HG02642 (cell line): ENCODE data around the gene TNFRSF21.
"Not testable (repeated sequence)": the region's sequence is repeated elsewhere in the genome, so short reads cannot be mapped to it uniquely, and the experiment has no call there.

Experiments
- ATAC-seq: cut with Tn5 transposase; IDR thresholded peaks from one replicate; pipeline ENCODE4 v1.9.1; 2021; ENCODE audit warnings: mild to moderate bottlenecking; ENCODE audit not compliant: unreplicated experiment, poor library complexity

TNFRSF21 gene

DNA sequence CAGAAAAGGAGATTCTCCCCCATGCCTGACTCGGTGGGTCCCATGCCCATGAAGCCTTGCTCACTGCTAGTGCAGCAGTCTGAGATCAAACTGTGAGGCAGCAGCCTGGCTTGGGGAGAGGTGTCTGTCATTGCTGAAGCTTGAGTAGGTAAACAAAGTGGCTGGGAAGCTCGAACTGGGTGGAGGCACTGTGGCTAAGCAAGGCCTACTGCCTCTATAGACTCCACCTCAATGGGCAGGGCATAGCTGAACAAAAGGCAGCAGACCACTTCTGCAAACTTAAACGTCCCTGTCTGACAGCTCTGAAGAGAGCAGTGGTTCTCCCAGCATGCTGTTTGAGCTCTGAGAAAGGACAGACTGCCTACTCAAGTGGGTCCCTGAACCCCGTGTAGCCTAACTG, 18.4 kb upstream of the TNFRSF21 start:
- ATAC-seq: not testable (repeated sequence)

DNA sequence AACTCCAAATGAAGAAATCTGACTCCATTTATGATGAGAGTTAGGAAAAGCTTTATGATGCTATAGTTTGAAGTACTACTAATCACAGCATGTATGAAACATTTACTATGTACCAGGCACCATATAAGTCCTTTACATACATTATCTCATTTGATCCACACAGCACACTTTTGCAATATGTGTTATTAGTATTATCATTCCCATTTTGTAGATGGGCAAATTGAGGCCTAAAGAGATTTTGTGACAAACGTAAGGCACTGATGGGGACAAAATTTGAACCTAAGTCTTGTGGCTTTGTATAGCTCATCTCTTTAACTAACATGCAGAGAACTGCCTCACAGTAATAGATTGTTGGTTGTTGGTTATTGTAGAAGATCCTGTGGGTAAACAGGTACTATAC, 14.2 kb upstream of the TNFRSF21 start:
- ATAC-seq: no peak

DNA sequence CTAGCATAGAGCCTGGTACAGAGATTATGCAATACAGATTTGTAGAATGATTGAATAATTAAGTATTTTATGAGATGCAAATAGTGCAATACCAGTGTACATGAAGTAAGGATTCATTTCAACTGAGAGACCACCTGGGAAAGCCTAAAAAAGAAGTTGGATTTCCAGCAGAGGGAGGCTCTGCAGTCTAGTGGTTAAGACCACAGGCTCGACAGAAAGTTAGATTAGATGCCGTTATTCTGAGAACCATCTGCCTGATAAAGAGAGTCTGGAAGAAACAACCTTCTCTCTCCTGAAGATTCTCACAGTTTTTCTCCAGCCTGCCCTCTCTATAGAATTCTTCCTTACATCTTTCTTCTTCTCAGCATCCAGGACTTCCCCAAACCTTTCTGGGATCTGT, 13.6 kb upstream of the TNFRSF21 start:
- no peak for ATAC-seq

DNA sequence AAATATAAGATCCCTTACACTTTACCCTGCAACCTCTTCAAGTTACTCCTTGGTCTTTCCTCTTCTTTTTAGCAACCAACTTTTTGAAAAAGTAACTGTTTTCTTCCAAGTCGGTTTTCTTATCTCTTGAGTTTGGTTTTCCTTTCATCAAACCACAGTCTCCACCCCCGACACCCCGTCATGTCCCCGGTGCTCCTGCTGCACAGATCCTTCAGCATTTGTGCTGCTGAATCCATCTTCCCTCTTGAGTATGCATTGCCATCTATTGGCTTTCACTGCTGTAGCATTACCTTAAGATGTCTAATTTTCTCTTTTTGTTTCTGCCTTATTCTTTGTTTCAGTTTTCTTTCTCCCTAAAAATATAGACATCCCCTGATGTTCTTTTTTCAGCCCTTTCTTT, 11.9 kb upstream of the TNFRSF21 start:
- no peak for ATAC-seq

DNA sequence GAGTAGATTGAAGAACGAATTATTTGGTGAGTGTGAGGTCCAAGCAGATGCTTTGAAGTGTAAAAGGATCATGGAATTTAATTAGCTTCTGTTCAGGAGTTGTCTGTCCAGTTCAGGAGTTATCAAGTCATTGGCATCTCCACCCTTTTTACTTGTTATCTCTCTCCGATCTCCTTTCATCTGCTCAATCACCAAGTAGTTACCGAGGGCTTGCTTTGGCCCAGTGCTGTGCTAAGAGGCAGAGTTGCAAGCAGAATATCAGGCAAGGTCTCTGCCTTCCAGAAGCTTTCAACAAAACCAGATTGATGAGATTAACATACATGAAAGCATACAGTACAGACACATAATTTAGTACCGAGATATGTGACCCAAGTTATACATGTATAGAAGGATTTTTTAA, 10.2 kb upstream of the TNFRSF21 start:
- ATAC-seq: no peak

DNA sequence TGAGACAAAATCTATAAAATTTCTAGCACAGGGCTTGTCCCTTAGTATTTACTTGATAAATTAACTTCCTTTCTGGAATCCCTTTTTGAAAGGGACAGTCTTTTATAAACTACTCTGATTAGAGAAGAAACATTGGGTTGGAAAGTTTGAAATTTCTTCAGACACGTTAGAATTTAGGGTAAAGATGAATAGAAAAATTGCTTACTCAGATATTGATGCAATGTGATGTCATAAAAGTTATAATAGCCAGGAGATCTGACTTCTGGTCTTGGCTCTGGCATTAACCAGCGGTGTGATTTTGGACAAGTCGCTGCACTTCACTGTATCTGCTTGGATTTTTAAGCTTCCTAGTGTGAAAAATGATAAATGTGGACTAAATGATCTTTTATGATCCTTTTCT, 9.7 kb upstream of the TNFRSF21 start:
- ATAC-seq: no peak

DNA sequence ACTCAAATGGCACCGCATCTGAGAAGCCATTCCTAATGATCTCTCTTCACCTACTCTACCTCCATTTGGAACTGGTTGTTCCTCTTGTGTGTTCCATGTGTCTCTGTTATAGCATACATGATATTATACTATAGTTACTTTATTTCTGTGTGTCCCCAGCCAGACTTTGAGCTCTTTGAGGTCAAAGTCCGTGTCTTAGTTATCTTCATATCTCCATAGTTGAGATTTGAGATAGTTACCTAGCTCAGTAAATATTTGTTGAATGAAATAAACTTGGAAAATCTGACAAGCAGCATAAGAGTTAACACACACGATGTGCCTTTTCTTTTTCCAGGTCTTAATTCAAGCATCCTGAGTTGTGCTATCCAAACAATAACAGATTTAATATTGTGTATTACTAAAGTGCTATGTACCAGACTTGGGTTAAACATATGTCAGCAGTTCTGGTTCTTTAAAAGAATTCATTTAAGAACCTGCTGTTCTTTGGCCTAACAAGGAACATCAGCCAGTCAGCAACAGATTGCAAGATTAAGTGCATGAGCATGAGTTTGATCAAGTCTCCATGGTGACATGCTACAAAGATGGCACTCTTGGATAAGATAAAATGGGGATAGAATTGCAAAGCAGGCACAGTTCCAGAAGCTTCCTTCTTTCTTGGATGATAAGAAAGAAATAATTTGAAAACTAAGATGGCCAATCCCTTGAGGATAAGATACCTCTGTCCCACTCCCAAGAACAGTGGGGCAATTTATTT, 8.7 kb upstream of the TNFRSF21 start:
- no peak for ATAC-seq

DNA sequence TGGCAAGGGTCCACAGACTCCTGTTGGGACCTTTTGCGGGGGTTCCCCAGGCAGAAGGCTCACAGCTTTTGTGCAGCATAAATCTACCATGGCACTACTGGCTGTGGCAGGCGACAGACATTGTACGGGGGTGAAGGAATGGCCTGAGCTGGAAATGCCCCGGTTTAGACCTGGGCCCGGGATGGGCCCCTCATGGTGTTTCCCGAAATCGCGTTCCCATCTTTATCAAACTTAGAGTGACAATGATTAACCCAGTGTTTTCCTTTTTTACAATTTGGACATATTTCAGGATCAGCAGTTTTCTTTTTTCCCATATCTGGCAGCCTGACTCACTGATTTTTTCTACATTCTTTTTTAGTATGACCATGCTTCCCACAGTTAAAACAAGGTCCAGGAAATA, 5.5 kb upstream of the TNFRSF21 start:
- ATAC-seq: not testable (repeated sequence)

DNA sequence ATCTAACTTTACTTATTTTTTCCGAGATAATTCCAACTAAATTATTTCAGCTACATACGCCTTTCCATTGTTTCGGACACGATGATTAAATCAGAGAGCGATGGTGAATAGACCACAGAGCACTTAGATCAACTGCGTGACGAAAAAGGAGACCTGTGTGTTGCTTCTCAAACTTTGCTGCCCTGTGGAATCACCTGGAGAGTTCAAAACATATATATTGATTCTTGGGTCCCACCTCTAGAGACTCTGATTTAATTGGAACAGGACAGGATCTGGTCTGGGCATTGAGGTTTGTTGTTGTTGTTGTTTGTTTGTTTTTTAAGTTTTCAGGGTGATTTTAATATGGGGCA, 401 bp upstream of the TNFRSF21 start:
- ATAC-seq: peak; percentile 2

DNA sequence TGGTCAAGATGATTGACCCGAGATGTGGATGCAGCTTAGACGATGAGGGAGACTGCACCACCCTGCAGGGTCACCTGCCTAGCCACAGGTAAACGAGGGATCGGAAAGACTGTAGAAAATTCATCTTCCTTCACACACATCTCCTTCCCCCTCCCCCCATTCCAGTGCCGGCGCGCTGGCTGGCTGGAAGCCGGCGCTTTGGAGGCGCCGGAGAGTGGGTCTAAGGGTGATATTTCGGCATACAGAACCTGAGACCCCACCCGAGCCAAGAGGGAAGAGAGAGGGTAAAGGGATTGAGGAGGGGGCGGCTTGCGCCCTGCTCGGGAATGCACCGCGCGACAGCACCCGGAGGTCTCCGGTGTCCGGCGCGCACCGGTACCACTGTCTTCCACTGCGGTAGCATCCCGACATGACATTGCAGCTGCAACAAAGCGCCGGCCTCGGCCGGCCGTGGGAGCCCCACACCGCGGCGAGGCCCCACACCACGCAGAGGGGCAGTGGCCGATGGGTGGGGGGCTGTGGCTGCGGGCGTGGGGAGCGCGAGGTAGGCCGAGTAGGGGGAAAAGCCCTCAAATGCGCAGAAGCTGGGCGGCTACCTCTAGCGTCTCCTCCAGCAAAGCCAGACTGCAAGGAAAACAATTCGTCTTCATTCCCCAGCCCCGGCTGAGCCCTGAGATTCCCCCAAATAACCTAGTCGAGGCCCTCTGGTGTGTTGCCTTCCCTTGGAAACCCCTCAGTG, 984 bp downstream of the TNFRSF21 start:
- peak; percentile 12 for ATAC-seq

DNA sequence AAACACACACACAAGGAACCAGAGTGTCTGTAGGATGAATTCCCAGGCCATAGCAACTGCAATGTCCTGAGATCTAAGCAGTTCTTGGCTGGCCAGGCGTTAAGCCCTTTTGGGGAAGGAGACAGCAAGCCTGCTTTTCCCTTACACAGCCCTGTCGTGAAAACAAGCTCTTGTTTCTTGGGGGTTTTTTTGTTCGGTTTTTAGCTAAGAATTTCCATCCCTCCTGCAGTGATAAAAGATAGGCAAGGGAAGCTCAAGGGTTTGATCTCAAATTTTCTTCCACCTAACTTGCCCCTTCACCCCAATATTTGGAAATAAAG, 1.5 kb downstream of the TNFRSF21 start:
- no peak for ATAC-seq

DNA sequence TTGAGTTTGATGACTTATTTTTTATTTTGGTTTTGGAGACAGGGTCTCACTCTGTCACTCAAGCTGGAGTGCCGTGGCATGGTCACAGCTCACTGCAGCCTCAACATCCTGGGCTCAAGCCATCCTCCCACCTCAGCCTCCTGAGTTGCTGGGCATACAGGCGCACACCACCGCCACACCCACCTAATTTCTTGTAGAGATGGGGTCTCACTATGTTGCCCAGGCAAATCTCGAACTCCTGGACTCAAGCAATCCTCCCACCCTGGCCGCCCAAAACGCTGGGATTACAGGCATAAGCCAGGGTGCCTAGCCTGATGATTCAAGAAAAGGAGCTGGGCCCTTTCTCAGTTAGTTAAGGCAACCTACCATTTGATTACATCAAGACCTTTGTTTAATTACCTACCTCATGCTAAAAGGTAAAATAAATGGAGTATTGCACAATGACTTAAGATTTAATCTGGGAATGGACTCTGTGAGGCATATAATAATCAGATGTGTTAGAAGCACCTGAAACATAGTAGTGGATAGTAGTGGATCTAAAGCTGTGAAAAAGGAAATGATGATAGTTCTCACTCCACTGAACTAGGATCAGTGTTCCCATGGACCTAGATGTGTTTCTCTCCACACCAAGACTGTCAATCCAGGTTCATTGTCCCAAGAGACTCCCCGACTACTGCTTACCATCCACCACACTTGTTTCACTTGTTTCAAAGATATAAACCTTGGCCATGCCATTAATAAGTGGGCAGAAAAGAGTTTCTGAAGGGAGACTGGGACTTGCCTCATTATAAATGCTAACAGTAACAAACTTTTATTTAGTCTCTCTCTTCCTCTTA, 2.1 kb downstream of the TNFRSF21 start:
- no peak for ATAC-seq

DNA sequence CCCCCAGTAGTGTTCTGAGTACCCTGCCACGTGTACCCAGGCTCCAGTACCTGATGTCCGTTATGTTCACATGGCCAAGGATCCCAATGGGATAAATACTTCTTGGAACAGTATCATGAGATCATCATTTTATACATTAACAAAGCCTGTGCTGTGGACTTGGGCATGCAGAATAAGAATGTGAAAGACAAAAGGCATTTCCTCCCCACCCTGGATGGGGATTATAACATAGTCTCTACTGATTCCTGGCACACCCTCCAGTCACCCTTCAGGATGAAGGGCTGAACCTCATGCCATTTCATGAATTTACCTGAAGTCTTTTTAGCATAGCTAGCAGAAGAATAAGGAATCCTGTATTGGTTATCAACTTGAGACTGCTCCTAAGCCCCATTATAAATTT, 2.8 kb downstream of the TNFRSF21 start:
- ATAC-seq: no peak

DNA sequence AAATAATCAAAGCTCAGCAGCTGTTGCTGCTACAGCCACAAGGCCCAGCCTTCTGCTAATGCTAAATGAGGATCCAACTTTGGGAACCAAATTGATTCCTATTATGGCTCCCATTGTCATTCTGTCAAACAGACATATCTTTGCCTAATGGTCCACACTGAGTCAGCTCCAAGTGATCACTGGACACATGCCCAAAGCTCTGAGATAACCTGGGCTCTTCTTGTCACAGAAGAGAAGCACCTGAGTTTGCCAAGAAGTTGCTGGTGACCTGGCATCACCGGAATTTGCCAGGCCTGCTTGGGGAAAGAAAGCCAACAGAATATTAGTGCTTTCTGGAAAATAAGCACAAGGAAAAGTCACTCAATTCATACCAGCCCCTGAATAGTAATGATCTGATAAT, 5.8 kb downstream of the TNFRSF21 start:
- no peak for ATAC-seq

DNA sequence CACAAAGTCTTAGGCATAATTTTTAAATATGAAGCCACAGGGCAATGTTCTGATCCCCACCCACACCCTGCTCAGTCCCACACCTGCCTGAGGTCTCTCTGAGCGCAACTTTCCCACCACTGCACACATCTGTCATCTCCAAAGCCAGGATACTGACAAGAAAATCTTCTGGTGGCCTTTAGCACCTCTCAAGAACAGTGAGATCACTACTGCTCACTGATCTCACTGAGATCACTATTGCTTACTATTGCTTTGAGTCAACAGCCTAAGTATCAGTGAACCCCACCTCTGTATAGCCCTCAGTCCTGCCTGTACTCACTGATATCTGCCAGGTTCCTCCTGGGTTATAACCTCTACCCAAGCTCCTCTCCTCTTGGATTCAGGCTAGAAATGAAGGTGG, 6.4 kb downstream of the TNFRSF21 start:
- no peak for ATAC-seq

DNA sequence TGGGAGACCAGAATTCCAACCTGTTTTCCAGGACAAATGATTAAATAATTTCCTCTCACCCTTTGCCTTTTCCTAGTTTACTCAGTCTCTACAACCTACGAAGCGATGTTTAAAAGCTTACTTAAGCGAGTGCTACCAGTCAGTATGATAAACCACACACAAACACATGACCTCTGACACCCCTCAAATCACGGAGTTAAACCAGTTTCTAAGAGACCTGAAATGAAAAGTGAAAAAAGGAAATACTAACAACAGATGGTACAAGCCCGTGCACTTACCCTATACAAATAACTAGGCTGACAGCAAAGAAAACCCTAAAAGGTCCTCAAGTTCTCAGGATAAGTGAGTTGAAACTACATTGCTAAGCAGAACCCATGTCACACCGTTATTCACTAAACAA, 7.7 kb downstream of the TNFRSF21 start:
- peak; percentile 72 for ATAC-seq

DNA sequence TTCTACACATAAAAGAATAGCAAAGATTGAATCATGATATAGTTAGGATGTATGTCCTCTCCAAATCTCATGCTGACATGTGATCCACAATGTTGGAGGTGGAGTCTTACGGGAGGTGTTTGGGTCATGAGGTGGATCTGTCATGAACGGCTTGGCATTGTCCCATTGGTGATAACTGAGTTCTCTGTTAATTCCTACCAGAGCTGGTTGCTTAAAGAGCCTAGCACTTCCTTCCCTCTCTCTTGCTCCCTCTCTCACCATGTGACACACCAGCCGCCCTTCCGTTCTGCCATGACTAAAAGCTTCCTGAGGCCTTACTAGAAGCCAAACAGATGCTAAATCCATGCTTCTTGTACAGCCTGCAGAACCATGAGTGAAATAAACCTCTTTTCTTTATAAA, 8.3 kb downstream of the TNFRSF21 start:
- no peak for ATAC-seq

DNA sequence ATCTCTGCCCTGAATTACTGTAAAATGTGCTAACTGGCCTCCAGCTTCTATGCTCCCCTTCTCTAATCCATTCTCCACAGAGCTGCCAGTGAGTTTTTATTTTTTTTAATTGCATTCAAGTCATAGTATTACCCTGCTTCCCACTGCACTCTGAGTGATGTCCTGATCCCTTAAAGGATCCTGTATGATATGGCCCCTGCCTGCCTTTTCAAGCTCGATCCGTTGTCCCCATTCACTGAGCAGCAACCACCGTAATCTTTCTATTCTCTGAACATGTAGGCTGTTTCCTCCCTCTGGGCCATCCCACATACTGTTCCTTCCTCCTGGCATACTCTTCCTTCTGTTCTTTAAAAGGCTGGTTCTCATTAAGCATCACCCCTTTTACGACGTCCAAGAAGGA, 9.3 kb downstream of the TNFRSF21 start:
- ATAC-seq: no peak

DNA sequence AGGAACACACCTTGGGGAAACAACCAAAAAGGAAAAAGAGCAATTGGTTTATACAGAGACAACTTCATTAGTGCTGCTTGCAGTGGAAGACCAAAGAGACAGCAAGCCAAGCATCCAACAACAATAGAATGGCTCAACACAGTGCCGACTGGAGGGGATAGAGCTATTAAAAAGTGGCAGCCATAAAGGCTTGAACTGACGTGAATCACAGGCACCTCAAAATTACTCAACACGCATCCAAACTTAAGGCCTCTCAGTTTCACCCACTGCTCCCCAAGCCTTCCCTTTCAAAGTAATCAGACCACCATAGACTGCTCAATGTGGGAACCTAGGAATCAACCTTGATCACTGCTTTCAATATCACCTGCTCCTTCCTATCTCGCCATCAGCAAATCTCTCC, 9.7 kb downstream of the TNFRSF21 start:
- no peak for ATAC-seq

DNA sequence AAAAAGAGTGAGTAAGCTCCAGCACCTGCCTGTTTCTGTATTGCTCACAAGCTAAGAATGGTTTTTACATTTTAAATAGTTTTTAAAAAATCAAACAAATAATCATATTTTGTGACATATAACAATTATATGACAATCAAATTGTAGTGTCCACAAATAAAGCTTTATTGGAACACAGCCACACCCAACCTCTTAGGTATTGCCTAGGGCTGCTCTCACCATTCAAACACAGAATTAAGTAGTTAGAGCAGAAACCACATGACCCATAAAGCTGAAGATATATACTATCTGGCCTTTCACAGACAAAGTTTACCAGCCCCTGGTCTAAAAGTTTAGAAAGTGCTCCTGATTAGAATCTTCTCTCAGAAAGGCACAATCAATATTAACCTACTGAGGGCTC, 11.2 kb downstream of the TNFRSF21 start:
- ATAC-seq: no peak

DNA sequence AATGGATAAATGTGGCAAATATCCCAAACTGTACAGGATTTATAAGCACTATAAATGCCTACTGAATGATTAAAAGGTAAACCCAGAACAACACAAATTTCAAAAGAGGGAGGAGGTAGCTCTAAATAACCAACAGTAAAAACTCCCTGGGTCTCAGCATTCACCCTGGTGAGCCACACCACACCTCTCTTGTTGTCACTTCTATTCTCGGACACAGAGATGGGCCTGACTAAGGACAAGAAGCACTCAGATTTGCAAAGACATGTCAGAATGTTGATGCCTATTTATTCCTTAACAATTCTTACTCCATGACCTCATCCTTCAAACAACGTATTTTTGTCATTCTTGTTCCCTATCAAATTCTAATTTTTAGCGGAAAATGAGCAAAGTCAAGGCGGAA, 14.7 kb downstream of the TNFRSF21 start:
- ATAC-seq: no peak
